Ovary (tissue), 9 donors: Measurements from ENCODE around the gene UBE2L5. TPM values are rescaled to one million over a fixed set of nuclear protein-coding genes. Genes with fewer than 3 reads are reported as not detected.

Source experiments
- DNase-seq, 5 donors: peaks; one replicate each; pipeline ENCODE4 v3.0.0-alpha.2; 2019 to 2020
- H3K27ac ChIP-seq, 2 donors: fragments of 200-600 bp; one replicate each; pipeline versions ENCODE4 v1.5.1 to v1.8.0; 2019 to 2022
- H3K27me3 ChIP-seq: fragments of 200-600 bp; one replicate; pipeline ENCODE4 v1.8.0; 2022
- H3K36me3 ChIP-seq: fragments of 200-600 bp; sonication (generic); one replicate; pipeline ENCODE4 v1.5.1; 2019
- H3K4me1 ChIP-seq: one replicate; pipeline ENCODE4 v1.8.1; 2013; ENCODE audit warnings: mild to moderate bottlenecking, moderate library complexity; ENCODE audit not compliant: insufficient read depth
- H3K4me3 ChIP-seq: fragments of 200-600 bp; sonication (generic); one replicate; pipeline ENCODE4 v1.5.1; 2017
- H3K9me3 ChIP-seq, 2 donors: fragments of 200-600 bp in 1 of 2; sonication (generic) in 1 of 2; one replicate each; pipeline versions ENCODE4 v1.5.1 to v1.8.1; 2013 to 2019; ENCODE audit warnings: mild to moderate bottlenecking in 1 of 2, moderate library complexity in 1 of 2
- CTCF ChIP-seq, 3 donors: fragments of 450-650 bp in 2 of 3; fragments of 200-600 bp in 1 of 3; IDR thresholded peaks; one replicate each; pipeline versions ENCODE4 v1.5.1 to v1.8.0; 2016 to 2022; ENCODE audit warnings: antibody characterized with exemption in 3 of 3, mild to moderate bottlenecking in 1 of 3
- EP300 ChIP-seq: sonication (generic); formaldehyde crosslinking; IDR thresholded peaks from one replicate; pipeline ENCODE4 v1.6.1; 2017; ENCODE audit warnings: antibody characterized with exemption
- POLR2A ChIP-seq: fragments of 450-650 bp; IDR thresholded peaks from one replicate; pipeline ENCODE4 v1.6.1; 2017; ENCODE audit warnings: antibody characterized with exemption, mild to moderate bottlenecking, moderate library complexity
- WGBS, 3 donors: extraction: QIAGEN DNeasy Blood & Tissue Kit in 1 of 3; methylation state at CpG; one replicate each; pipeline versions ENCODE4 v1.1.5 to v1.1.7; 2013 to 2017; 5-methylcytosine and 5-hydroxymethylcytosine counted together
- intact Hi-C, 4 donors: fragments of 100-400 bp; cut with DNase I; formaldehyde crosslinking; loops; one replicate each; pipeline versions ENCODE4 v1.11.0 to v1.15.1; 2022 to 2023
- polyA plus RNA-seq, 2 donors: library from polyadenylated mRNA; stranded (reverse); fragments of 200-250 nt in 1 of 2; fragments of 350-450 nt in 1 of 2; fragmentation: Illumina TruSeq in 1 of 2; extraction: RNeasy Lipid Tissue Mini Kit (QIAGEN cat#74804) in 1 of 2; gene quantifications; one replicate each; pipeline ENCODE4 v1.2.3, GENCODE V29; 2013 to 2014
- total RNA-seq, 7 donors: library from RNA; depleted of rRNA in 2 of 7; stranded (reverse); fragments of >200 nt in 2 of 7; fragmentation: NEBNext Ultra II Directional in 3 of 7; extraction: Animal tissue kit (Norgen Biotek cat#: 25700) in 3 of 7; gene quantifications; one replicate each; pipeline versions ENCODE4 v1.1.0 to v1.2.4, GENCODE V29; 2016 to 2023
- donor health status: DM: no; HTN: no; CAD: no; lungs with moderate emphysema.
- donor health status: DM: no; HTN: no; CAD: no.
- donor health status: Bipolar disorder and iron deficiency.
- donor health status: DM: yes; HTN: yes; CAD: no.
- donor health status: DM: no; HTN: no; CAD: no.
- donor health status: DM: yes; HTN: yes; CAD: no.

UBE2L5 gene
- total and polyA plus RNA-seq, 9 donors = 0.11 to 0.48 (median 0.15) TPM; not detected in 6

- Histone ChIP-seq H3K9me3 (no peaks in the 10 kb centered on the region), H3K4me1 (no peaks in the 10 kb centered on the region), H3K27ac (no peak overlapping the region), H3K36me3 (no peaks in the 10 kb centered on the region), H3K4me3 (no peak overlapping the region), H3K27me3 (no peaks in the 10 kb centered on the region)
- 49 to 58% (median 51%) methylated on average over 2 of the region's 2 CpGs for WGBS, 3 donors
- no peak for DNase-seq
- intact Hi-C loops = no loop called here
- TF ChIP-seq CTCF (IDR thresholded peaks at IDR 0.05) (no peak), EP300 (no peak), POLR2A (no peak)
Observed at GRCh38 chr13:30377312-30377685, 45.0 kb upstream of the UBE2L5 start.

- intact Hi-C loops = no loop called here
- WGBS, 3 donors = 79 to 85% (median 83%) methylated on average over 2 of the region's 2 CpGs
Observed at GRCh38 chr13:30378191-30378590, 44.1 kb upstream of the UBE2L5 start.

GRCh38 chr13:30381049-30381448 is 41.2 kb upstream of the UBE2L5 start:
- no peak for DNase-seq
- Histone ChIP-seq H3K27me3 (no peaks in the 10 kb centered on the region), H3K4me1 (no peaks in the 10 kb centered on the region), H3K4me3 (no peak overlapping the region), H3K36me3 (no peaks in the 10 kb centered on the region), H3K27ac (no peak overlapping the region), H3K9me3 (no peaks in the 10 kb centered on the region)
- WGBS, 3 donors = 87 to 95% (median 93%) methylated on average over 2 of the region's 2 CpGs
- intact Hi-C loops = no loop called here
- TF ChIP-seq CTCF (IDR thresholded peaks at IDR 0.05) (no peak), EP300 (no peak), POLR2A (no peak)

More at GRCh38 chr13:30378191-30378590, 44.1 kb upstream of the UBE2L5 start:
- H3K27ac ChIP-seq = no peak overlapping the region
- H3K27me3 ChIP-seq = no peaks in the 10 kb centered on the region
- H3K4me3 ChIP-seq = no peak overlapping the region
- H3K4me1 ChIP-seq = no peaks in the 10 kb centered on the region
- H3K36me3 ChIP-seq = no peaks in the 10 kb centered on the region
- no peaks in the 10 kb centered on the region for H3K9me3 ChIP-seq
- TF ChIP-seq CTCF (IDR thresholded peaks at IDR 0.05) (no peak), EP300 (no peak), POLR2A (no peak)
- DNase-seq = no peak

- TF ChIP-seq CTCF (IDR thresholded peaks at IDR 0.05) = no peak
- no peak for TF ChIP-seq POLR2A
- TF ChIP-seq EP300 = no peak
- intact Hi-C loops = no loop called here
- no peak overlapping the region for H3K27ac ChIP-seq
- H3K27me3 ChIP-seq = no peaks in the 10 kb centered on the region
- DNase-seq = no peak
- no peaks in the 10 kb centered on the region for H3K4me1 ChIP-seq
- H3K36me3 ChIP-seq = no peaks in the 10 kb centered on the region
- 78 to 82% (median 79%) methylated on average over 6 of the region's 6 CpGs for WGBS, 3 donors
- no peak overlapping the region for H3K4me3 ChIP-seq
- H3K9me3 ChIP-seq = no peaks in the 10 kb centered on the region
Observed at GRCh38 chr13:30382836-30383525, 39.3 kb upstream of the UBE2L5 start.
